Measurements from ENCODE around the gene TM7SF2.

DNA sequence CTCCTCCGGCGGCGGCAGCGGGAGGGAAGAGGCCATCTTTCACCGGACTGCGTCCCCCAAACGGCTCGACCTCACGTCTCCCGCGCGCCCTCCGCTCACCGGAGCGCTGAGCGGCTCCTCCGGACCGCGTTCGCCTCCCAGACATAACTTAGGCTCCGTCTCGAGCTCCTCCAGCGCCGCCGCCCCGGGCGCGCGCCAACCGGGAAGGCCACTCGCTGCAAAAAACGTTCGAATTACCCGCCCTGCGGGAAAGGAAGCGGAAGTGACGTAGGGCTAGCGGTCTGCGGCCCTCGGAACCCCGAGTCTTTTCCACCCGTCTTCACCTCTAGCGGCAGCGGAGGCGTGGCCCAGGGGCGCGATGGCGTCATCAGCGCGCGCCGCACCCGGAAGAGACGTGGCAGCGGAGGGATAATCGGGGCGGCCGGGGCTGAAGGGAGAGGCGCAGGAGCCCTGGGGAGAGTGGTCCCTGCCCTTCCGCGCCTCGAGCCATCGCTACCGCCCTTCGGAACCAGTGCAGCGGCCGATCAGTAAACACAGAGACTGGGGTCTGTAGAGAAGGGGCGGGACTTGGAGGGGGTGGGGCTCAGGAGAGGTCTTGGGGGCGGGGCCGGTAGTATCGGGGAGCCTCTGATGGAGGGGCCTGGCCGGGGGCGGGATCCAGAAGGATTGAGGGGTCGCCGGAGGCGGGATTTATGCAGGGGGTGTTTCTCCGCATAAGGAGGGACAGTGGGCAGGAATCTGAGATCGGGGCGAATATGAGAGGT lies 27.7 kb upstream of the TM7SF2 start, which contains the start of the genes CDCA5 and ZFPL1:
- TF ChIP-seq, protein P1, sequence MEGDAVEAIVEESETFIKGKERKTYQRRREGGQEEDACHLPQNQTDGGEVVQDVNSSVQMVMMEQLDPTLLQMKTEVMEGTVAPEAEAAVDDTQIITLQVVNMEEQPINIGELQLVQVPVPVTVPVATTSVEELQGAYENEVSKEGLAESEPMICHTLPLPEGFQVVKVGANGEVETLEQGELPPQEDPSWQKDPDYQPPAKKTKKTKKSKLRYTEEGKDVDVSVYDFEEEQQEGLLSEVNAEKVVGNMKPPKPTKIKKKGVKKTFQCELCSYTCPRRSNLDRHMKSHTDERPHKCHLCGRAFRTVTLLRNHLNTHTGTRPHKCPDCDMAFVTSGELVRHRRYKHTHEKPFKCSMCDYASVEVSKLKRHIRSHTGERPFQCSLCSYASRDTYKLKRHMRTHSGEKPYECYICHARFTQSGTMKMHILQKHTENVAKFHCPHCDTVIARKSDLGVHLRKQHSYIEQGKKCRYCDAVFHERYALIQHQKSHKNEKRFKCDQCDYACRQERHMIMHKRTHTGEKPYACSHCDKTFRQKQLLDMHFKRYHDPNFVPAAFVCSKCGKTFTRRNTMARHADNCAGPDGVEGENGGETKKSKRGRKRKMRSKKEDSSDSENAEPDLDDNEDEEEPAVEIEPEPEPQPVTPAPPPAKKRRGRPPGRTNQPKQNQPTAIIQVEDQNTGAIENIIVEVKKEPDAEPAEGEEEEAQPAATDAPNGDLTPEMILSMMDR (IDR thresholded peaks at IDR 0.05 in 8 of 11, conservative IDR thresholded peaks at IDR 0.05 in 3 of 11) = peak in 5 of 11 experiments; percentile 13 to 45 (median 34)
- peak in 2 of 3 donors; percentile 67 to 94 for TF ChIP-seq POLR2A (IDR thresholded peaks at IDR 0.05)
- peak; percentile 97 to 99 (median 97) for TF ChIP-seq POLR2AphosphoS5 (IDR thresholded peaks at IDR 0.05)

Data from spleen (tissue), 7 donors.